ENCODE data around the gene ABCA4.
"Not testable (repeated sequence)": the region's sequence is repeated elsewhere in the genome, so short reads cannot be mapped to it uniquely, and the experiment has no call there.

ABCA4 gene

DNA sequence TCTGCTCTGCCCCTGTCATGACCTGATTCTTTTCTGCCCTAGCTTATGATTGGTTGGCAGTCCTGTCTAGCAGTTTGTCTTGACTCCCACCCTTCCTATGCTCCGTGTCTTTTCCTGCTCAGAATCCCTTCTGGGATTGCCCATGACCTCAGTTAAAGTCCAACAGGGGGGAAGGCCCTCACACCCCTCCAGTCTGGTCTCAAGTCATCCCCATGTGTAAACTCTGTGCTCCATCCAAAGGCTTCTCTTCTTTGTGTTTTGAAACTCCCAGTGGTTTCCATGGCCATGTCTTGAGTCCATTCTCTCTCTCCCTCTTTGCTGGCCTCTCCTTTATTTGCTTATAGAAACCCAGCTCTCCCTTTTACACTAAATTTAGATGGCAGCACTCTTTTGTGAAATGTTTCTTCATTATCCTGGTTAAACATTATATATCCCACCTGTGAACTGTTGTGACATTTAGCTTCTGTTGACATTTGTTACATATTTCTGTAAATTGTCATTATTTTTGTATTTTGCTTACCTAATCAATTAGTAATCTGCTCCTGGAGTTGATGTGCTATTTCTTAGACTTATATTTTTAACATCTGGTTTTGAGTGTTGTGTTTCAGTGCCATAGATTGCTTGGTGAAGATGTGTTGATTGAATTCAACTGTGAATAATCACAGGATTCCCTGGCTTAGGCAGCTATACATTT lies 162.8 kb downstream of the ABCA4 start:
- Histone ChIP-seq H3K79me2 (ENCODE audit: low read length) (no peaks in the 10 kb centered on the region), H3K4me3 (ENCODE audit: low read length) (no peak overlapping the region), H3K9ac (ENCODE audit: low read length) (no peak overlapping the region), H3K27ac (ENCODE audit: low read length) (no peak overlapping the region), H3K27me3 (replicated peaks; ENCODE audit: insufficient read depth, low read length) (no peaks in the 10 kb centered on the region), H3K4me2 (ENCODE audit: low read depth, low read length) (no peak overlapping the region), H3K4me1 (ENCODE audit: low read length) (no peaks in the 10 kb centered on the region), H3K9me3 (replicated peaks; ENCODE audit: insufficient read depth, low read length) (no peaks in the 10 kb centered on the region), H3K36me3 (replicated peaks; ENCODE audit: insufficient read depth, low read length) (no peaks in the 10 kb centered on the region), H3F3A (ENCODE audit: insufficient read depth, low read length) (no peaks in the 10 kb centered on the region), H2AFZ (ENCODE audit: low read length) (no peak overlapping the region), H4K20me1 (ENCODE audit: insufficient read depth, low read length) (no peaks in the 10 kb centered on the region), H3K9me2 (replicated peaks; ENCODE audit: insufficient read depth, low read length) (no peaks in the 10 kb centered on the region)
- no peak for TF ChIP-seq EZH2 (optimal IDR thresholded peaks at IDR 0.05; ENCODE audit: low read depth, low read length)
- no peak for TF ChIP-seq EZH2phosphoT487 (IDR thresholded peaks at IDR 0.05; ENCODE audit: low read length)
- TF ChIP-seq, protein P1, sequence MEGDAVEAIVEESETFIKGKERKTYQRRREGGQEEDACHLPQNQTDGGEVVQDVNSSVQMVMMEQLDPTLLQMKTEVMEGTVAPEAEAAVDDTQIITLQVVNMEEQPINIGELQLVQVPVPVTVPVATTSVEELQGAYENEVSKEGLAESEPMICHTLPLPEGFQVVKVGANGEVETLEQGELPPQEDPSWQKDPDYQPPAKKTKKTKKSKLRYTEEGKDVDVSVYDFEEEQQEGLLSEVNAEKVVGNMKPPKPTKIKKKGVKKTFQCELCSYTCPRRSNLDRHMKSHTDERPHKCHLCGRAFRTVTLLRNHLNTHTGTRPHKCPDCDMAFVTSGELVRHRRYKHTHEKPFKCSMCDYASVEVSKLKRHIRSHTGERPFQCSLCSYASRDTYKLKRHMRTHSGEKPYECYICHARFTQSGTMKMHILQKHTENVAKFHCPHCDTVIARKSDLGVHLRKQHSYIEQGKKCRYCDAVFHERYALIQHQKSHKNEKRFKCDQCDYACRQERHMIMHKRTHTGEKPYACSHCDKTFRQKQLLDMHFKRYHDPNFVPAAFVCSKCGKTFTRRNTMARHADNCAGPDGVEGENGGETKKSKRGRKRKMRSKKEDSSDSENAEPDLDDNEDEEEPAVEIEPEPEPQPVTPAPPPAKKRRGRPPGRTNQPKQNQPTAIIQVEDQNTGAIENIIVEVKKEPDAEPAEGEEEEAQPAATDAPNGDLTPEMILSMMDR (IDR thresholded peaks at IDR 0.05; ENCODE audit: low read length): no peak
- no peak for DNase-seq

DNA sequence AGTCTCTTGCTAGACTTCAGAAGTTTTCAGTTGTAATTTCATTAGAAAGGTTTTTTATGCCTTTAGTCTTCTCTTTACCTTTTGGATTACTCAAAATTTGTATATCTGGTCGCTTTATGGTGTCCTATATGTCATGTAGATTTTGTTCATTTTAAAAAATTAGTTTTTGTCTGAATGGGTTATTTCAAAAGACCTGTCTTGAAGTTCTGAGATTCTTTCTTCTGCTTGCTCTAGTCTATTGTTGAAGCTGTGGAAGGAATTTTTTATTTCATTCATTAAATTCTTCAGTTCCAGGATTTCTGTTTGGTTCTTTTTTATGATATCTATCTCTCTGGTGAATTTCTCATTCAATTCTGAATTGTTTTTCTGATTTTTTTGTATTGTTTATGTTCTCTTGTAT lies 165.2 kb downstream of the ABCA4 start:
- Histone ChIP-seq H3K4me1 (ENCODE audit: low read length) (no peaks in the 10 kb centered on the region), H3K9me3 (replicated peaks; ENCODE audit: insufficient read depth, low read length) (no peaks in the 10 kb centered on the region), H2AFZ (ENCODE audit: low read length) (no peak overlapping the region), H3K27ac (ENCODE audit: low read length) (no peak overlapping the region), H3K4me2 (ENCODE audit: low read depth, low read length) (no peak overlapping the region), H4K20me1 (ENCODE audit: insufficient read depth, low read length) (no peaks in the 10 kb centered on the region), H3K9me2 (replicated peaks; ENCODE audit: insufficient read depth, low read length) (no peaks in the 10 kb centered on the region), H3K79me2 (ENCODE audit: low read length) (no peaks in the 10 kb centered on the region), H3F3A (ENCODE audit: insufficient read depth, low read length) (no peaks in the 10 kb centered on the region), H3K36me3 (replicated peaks; ENCODE audit: insufficient read depth, low read length) (no peaks in the 10 kb centered on the region), H3K27me3 (replicated peaks; ENCODE audit: insufficient read depth, low read length) (no peaks in the 10 kb centered on the region), H3K4me3 (ENCODE audit: low read length) (no peak overlapping the region), H3K9ac (ENCODE audit: low read length) (no peak overlapping the region)
- no peak for TF ChIP-seq EZH2phosphoT487 (IDR thresholded peaks at IDR 0.05; ENCODE audit: low read length)
- TF ChIP-seq, protein P1 (IDR thresholded peaks at IDR 0.05; ENCODE audit: low read length): no peak
- no peak for TF ChIP-seq EZH2 (optimal IDR thresholded peaks at IDR 0.05; ENCODE audit: low read depth, low read length)
- no peak for DNase-seq

DNA sequence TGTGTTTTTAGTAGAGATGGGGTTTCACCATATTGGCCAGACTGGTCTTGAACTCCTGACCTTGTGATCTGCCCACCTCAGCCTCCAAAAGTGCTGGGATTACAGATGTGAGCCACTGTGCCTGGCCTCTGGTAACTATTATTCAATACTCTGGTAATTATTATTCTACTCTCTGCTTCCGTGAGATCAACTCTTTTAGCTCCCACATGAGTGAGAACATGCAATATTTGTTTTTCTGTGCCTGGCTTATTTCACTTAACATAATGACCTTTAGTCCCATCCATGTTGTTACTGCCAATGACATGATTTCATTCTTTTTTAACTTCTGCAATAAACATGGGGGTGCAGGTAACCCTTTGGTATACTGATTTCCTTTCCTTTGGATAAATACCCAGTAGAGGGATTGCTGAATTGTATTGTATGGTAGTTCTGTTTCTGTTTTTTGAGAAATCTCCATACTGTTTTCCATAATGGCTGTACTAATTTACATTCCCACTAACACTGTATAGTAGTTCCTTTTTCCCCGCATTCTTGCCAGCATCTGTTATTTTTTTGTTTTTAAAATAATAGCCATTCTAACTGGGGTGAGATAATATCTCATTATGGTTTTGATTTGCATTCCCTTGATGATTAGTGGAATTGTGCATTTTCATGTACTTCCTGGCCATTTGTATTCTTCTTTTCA lies 173.8 kb downstream of the ABCA4 start:
- H3K79me2 ChIP-seq (ENCODE audit: low read length); H4K20me1 ChIP-seq (ENCODE audit: insufficient read depth, low read length); H3F3A ChIP-seq (ENCODE audit: insufficient read depth, low read length); H3K27me3 ChIP-seq (replicated peaks; ENCODE audit: insufficient read depth, low read length); H3K36me3 ChIP-seq (replicated peaks; ENCODE audit: insufficient read depth, low read length); H3K9me2 ChIP-seq (replicated peaks; ENCODE audit: insufficient read depth, low read length); H3K27ac ChIP-seq (ENCODE audit: low read length); H3K9me3 ChIP-seq (replicated peaks; ENCODE audit: insufficient read depth, low read length); H3K4me2 ChIP-seq (ENCODE audit: low read depth, low read length); H3K4me1 ChIP-seq (ENCODE audit: low read length); H3K4me3 ChIP-seq (ENCODE audit: low read length); H3K9ac ChIP-seq (ENCODE audit: low read length); DNase-seq; H2AFZ ChIP-seq (ENCODE audit: low read length): not testable (repeated sequence)
